Measurements from ENCODE around the gene METTL9.
"Not testable (repeated sequence)": the region's sequence is repeated elsewhere in the genome, so short reads cannot be mapped to it uniquely, and the experiment has no call there.

METTL9 gene

GRCh38 chr16:21611198-21611555 is 11.8 kb downstream of the METTL9 start:
- DNase-seq, result no peak

- DNase-seq, result no peak
These were observed 12.4 kb downstream of the METTL9 start for GRCh38 chr16:21611556-21612384.

DNA sequence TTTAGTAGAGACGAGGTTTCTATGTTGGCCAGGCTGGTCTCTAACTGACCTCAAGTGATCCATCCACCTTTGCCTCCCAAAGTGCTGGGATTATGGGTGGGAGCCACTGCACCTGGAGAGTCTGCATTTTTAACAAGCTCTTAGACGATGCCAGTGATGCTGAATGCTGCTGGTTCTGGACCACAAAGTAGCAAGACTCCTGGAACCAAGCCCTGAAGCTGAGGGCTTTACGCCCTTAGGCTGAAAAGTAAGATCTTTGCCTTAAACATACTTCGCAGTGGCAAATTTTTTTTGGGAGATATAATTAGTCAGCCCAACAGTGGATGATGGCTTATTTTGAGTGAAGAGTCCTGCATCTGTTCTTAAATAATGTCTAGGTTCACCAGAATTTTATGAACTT is 14.0 kb downstream of the METTL9 start:
- DNase-seq, result no peak

DNA sequence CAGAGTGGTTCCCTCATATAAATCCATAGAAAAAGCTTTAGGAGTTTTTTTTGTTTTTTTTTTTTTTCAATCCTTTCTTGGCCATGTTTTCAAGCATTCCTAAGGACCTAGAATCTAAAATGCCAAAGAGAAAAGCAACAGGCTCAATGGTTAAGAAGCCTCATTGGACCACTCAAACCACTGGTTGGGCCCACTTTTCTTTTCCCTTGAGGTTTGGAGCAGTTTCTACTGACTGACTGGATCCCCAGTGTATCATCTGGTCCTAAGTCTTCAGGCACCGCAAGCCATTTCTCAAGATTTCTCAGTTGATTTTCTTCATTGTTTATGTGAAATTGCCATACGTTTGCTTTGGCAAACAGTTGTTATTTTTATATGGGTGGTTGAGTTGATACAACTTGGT is 14.4 kb downstream of the METTL9 start:
- no peak for DNase-seq

GRCh38 chr16:21614896-21615295 is 15.5 kb downstream of the METTL9 start:
- no peak for DNase-seq

- no peak for DNase-seq
These were observed 18.2 kb downstream of the METTL9 start for GRCh38 chr16:21617607-21618006.

GRCh38 chr16:21618281-21618680 is 18.9 kb downstream of the METTL9 start:
- no peak for DNase-seq

- no peak for DNase-seq
These were observed 20.5 kb downstream of the METTL9 start for GRCh38 chr16:21619765-21620425.

DNA sequence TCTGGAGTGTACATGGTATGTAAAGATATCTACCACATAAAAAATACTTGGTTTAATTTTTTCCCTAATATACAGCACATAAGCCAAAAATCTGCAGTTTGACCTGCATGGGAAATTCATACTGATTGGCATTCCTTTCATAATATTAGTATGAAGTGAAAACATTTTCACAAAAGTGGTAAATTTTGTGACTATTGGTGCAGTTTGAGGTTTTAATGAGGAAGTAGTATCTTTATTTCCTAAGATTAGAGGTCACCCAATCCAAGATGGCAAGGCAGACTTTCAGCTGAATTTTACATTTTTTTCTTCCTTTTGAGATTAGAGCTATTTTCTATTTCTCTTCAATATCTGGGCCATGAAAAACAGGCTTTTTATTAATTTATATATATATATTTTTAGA is 21.2 kb downstream of the METTL9 start:
- no peak for DNase-seq

DNA sequence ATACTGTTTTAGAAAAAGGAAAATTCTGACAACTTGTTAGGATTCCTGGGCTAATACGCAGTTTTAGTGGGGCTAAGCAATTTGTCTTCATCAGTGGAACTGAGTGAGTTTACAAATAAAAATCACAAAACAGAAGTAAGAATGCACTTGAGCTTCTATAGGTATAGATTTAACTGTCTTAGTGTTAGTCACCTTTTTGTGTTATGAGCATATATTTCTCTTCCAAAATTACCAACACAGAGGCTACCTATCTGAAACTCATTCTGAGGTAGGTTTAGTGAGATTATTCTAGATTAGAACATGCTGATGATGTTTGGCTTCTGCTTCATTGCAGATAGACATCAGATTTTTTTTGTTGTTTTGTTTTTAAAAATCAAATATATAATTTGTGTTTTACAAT is 23.2 kb downstream of the METTL9 start:
- DNase-seq, result no peak

GRCh38 chr16:21625026-21625425 is 25.6 kb downstream of the METTL9 start:
- DNase-seq, result no peak

DNA sequence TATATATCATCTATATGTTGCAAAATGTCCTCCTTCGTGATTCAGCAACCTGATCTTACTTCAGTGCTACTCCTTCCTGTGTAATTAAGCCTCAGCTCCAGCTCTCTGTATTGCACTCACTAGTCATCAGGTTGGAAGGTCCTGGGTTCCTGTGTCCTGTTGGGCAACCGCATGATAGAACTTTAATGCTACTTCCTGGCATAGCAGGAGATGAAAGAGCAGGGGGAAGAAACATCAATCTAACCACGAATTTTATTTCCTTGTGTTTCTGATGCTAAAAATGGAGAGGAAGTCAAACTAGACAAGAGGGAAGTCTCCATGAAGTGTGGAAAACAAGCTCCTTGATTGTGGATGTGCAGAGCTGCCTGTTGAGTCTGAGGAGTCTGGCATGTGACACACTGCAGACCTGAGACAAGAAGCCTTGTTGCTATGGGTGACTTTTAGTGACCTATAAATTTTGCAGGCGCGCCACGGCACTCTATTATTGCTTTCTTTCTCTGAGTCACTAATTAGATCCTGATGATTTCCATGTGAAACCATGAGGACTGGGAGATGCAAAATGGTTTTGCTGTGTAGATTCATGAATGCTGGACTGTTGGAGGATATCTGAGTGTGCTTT is 27.4 kb downstream of the METTL9 start:
- peak; percentile 94 for DNase-seq

DNA sequence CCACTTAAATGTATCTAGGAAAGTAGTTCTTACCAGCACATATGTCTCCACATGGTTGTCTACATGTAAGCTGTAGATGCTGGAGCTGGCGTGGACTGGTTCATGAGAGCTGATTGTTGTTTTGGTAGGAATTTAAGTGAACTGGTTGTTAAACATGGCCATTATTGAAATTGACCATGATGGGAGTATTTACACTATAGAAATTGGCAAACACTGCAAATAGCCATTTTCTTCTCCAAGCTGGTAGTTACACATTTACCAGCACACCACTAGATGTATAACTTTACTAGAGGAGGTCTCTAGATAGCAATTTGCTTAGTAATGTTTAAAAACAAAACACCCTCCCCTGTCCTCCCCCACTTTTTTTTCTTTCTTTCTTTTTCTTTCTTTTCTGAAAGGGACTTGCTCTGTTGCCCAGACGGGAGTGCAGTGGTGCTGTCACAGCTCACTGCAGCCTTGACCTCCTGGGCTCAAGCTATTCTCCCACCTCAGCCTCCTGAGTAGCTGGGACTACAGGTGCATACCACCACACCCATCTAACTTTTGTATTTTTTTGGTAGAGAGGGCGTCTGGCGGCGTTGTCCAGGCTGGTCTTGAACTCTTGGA is 28.8 kb downstream of the METTL9 start:
- no peak for DNase-seq

DNA sequence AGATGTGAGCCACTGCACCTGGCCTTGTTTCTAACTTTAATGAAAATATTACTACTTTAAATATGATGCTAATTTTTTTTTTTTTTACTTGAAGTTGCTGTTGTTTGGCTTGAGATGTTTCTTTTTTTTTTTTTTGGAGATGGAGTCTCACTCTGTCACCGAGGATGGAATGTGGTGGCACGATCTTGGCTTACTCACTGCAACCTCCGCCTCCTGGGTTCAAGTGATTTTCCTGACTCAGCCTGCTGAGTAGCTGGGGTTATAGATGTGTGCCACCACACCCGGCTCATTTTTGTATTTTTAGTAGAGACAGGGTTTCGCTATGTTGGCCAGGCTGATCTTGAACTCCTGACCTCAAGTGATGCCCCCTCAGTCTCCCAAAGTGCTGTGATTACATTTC is 29.4 kb downstream of the METTL9 start:
- DNase-seq, result no peak

GRCh38 chr16:21629616-21630539 is 30.5 kb downstream of the METTL9 start:
- DNase-seq, result not testable (repeated sequence)

GRCh38 chr16:21630866-21631265 is 31.5 kb downstream of the METTL9 start:
- DNase-seq, result not testable (repeated sequence)

GRCh38 chr16:21631376-21631775 is 32.0 kb downstream of the METTL9 start:
- not testable (repeated sequence) for DNase-seq

DNA sequence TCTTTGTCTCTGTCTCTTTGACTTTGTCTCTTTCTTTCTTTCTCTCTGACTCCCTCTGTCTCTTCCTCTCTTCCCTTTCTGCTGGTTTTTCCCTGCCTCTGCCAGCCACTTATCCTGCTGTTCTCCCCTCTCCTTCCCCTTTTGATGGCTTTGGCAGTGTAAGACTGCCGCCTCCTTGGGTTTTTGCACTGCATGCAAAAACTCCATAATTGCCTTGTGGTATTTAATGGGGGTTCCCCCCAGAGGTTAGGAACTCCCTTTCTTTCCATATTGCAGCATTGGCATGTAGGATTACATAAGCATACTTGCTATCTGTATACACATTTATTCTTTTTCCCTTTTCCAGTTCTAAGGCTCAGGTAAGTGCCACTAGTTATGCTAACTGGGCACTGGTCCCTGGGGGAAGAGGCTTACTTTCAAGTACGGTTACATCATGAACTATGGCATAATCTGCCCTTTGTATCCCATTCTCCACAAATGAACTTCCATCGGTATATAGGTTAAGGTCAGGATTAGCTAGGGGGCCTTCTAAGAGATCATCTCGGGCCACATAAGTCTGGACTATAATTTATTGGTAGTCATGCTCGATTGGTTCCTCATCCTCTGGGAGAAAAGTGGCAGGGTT is 32.7 kb downstream of the METTL9 start:
- DNase-seq, result not testable (repeated sequence)

GRCh38 chr16:21634216-21634615 is 34.8 kb downstream of the METTL9 start:
- DNase-seq, result no peak

DNA sequence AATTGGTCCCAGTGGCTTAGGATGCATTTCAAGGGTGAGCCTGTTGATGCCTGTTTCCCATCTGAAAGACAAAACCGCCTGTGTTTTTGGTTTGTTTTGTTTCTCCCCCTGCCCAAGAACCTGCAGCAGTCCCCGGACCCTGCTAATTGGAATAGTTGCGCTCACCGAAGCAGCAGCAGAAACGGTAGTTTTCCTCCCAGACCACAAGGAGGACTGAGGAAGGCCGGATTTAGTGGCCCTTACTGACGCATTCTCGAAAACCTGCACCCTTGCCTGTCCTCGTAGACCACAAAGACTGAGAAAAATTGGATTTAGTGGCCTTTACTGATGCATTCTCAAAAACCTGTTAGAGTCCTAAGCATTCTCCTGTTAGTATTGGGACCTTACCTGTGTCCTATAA is 36.3 kb downstream of the METTL9 start:
- DNase-seq, result not testable (repeated sequence)

All from fibroblast of skin of abdomen (primary cell).